ENCODE data around the gene FBXO46.
A peak's percentile ranks its signal among the peaks of the same experiment; 100 is the strongest.

The FBXO46 gene

GRCh38 chr19:45710356-45711130 is 20.2 kb downstream of the FBXO46 start:
- TF ChIP-seq USF1 (IDR thresholded peaks at IDR 0.05), result no peak

GRCh38 chr19:45705710-45706415 is 24.8 kb downstream of the FBXO46 start:
- TF ChIP-seq EGR1 (IDR thresholded peaks at IDR 0.05), result no peak
- no peak for TF ChIP-seq CREB1 (IDR thresholded peaks at IDR 0.05; ENCODE audit: low read depth)
- TF ChIP-seq NFIC (IDR thresholded peaks at IDR 0.05), result no peak
- no peak for TF ChIP-seq REST (IDR thresholded peaks at IDR 0.05; ENCODE audit: low read depth)
- TF ChIP-seq TAF1 (IDR thresholded peaks at IDR 0.05; ENCODE audit: low read depth), result no peak
- no peak for TF ChIP-seq RAD21 (IDR thresholded peaks at IDR 0.05; ENCODE audit: low read depth)
- TF ChIP-seq YY1 (IDR thresholded peaks at IDR 0.05; ENCODE audit: low read depth), result no peak
- no peak for TF ChIP-seq MAX (IDR thresholded peaks at IDR 0.05)

- no peak for TF ChIP-seq EGR1 (IDR thresholded peaks at IDR 0.05)
- no peak for TF ChIP-seq RAD21 (IDR thresholded peaks at IDR 0.05; ENCODE audit: low read depth)
- no peak for TF ChIP-seq TAF1 (IDR thresholded peaks at IDR 0.05; ENCODE audit: low read depth)
- TF ChIP-seq TEAD4 (IDR thresholded peaks at IDR 0.05), result no peak
- TF ChIP-seq CEBPB (IDR thresholded peaks at IDR 0.05), result no peak
- no peak for TF ChIP-seq EP300 (IDR thresholded peaks at IDR 0.05; ENCODE audit: borderline replicate concordance)
- no peak for TF ChIP-seq ZBTB7A (IDR thresholded peaks at IDR 0.05; ENCODE audit: low read depth)
- no peak for TF ChIP-seq FOXM1 (IDR thresholded peaks at IDR 0.05; ENCODE audit: borderline replicate concordance, low read depth)
- no peak for TF ChIP-seq TCF12 (IDR thresholded peaks at IDR 0.05; ENCODE audit: low read depth)
- TF ChIP-seq CREB1 (IDR thresholded peaks at IDR 0.05; ENCODE audit: low read depth), result no peak
- TF ChIP-seq YY1 (IDR thresholded peaks at IDR 0.05; ENCODE audit: low read depth), result no peak
- no peak for TF ChIP-seq USF1 (IDR thresholded peaks at IDR 0.05)
- no peak for TF ChIP-seq REST (IDR thresholded peaks at IDR 0.05; ENCODE audit: low read depth)
- no peak for TF ChIP-seq NFIC (IDR thresholded peaks at IDR 0.05)
- no peak for TF ChIP-seq MAX (IDR thresholded peaks at IDR 0.05)
Measured at GRCh38 chr19:45705115-45705514, 25.6 kb downstream of the FBXO46 start.

- TF ChIP-seq NFIC (IDR thresholded peaks at IDR 0.05), result no peak
- TF ChIP-seq FOXM1 (IDR thresholded peaks at IDR 0.05; ENCODE audit: borderline replicate concordance, low read depth), result no peak
- no peak for TF ChIP-seq ZBTB7A (IDR thresholded peaks at IDR 0.05; ENCODE audit: low read depth)
- no peak for TF ChIP-seq CEBPB (IDR thresholded peaks at IDR 0.05)
- TF ChIP-seq YY1 (IDR thresholded peaks at IDR 0.05; ENCODE audit: low read depth), result no peak
- TF ChIP-seq CREB1 (IDR thresholded peaks at IDR 0.05; ENCODE audit: low read depth), result no peak
- no peak for TF ChIP-seq TCF12 (IDR thresholded peaks at IDR 0.05; ENCODE audit: low read depth)
- no peak for TF ChIP-seq TEAD4 (IDR thresholded peaks at IDR 0.05)
- no peak for TF ChIP-seq USF1 (IDR thresholded peaks at IDR 0.05)
- TF ChIP-seq TAF1 (IDR thresholded peaks at IDR 0.05; ENCODE audit: low read depth), result no peak
Measured at GRCh38 chr19:45701676-45702075, 29.0 kb downstream of the FBXO46 start.

- TF ChIP-seq RAD21 (IDR thresholded peaks at IDR 0.05; ENCODE audit: low read depth), result peak; percentile 56
- TF ChIP-seq TEAD4 (IDR thresholded peaks at IDR 0.05), result no peak
- TF ChIP-seq TCF12 (IDR thresholded peaks at IDR 0.05; ENCODE audit: low read depth), result 0 out of 2 replicates have a peak, but pooled peaks have one; percentile 29
Measured at GRCh38 chr19:45693106-45693788, 37.4 kb downstream of the FBXO46 start.

All from Ishikawa (cell line).